GM06990 (cell line): ENCODE data around the gene SLC8A3.

Experiments used
- DNase-seq: peaks from one replicate; pipeline ENCODE4 v3.0.0-alpha.2; 2011; ENCODE audit not compliant: insufficient read length; ENCODE audit errors: extremely low read depth
- H3K27me3 ChIP-seq: replicated peaks from 2 replicates; pipeline ENCODE4 v1.6.0; 2011; ENCODE audit warnings: low read length; ENCODE audit not compliant: control insufficient read depth, insufficient read depth
- H3K36me3 ChIP-seq: 2 replicates; pipeline ENCODE4 v1.5.1; 2011; ENCODE audit warnings: low read length; ENCODE audit not compliant: control insufficient read depth, insufficient read depth
- H3K4me3 ChIP-seq: replicated peaks from 2 replicates; pipeline ENCODE4 v1.5.1; 2011; ENCODE audit warnings: low read depth, mild to moderate bottlenecking, control low read depth, low read length
- TF ChIP-seq, protein P1 (sequence below): IDR thresholded peaks from 2 replicates; pipeline ENCODE4 v1.5.1; 2011; ENCODE audit warnings: low read length, control low read depth, mild to moderate bottlenecking, inconsistent platforms; ENCODE audit not compliant: insufficient read depth, poor library complexity, severe bottlenecking

The SLC8A3 gene

DNA sequence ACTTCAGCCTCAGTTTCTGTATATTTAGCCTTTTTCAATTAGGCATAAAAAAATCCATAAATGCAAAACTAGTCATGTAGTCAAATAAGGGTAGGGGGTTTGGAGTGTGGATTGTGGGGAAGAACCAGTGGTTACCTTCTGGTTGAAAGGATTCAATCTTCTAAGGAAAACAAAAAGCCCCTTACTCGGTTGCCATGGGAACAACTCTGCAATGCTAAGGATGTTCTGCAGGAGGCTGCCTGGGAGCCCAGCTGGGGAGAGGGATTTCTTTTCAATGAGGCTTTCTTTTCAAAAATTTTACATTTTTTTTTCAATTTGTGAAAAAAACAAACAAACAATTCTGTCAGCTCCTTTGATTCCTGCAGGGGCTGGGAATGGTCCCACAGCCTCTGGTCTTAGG, 67.2 kb downstream of the SLC8A3 start:
- no peak for DNase-seq
- Histone ChIP-seq H3K27me3 (no peaks in the 10 kb centered on the region), H3K36me3 (no peaks in the 10 kb centered on the region), H3K4me3 (no peak overlapping the region)
- TF ChIP-seq, protein P1, sequence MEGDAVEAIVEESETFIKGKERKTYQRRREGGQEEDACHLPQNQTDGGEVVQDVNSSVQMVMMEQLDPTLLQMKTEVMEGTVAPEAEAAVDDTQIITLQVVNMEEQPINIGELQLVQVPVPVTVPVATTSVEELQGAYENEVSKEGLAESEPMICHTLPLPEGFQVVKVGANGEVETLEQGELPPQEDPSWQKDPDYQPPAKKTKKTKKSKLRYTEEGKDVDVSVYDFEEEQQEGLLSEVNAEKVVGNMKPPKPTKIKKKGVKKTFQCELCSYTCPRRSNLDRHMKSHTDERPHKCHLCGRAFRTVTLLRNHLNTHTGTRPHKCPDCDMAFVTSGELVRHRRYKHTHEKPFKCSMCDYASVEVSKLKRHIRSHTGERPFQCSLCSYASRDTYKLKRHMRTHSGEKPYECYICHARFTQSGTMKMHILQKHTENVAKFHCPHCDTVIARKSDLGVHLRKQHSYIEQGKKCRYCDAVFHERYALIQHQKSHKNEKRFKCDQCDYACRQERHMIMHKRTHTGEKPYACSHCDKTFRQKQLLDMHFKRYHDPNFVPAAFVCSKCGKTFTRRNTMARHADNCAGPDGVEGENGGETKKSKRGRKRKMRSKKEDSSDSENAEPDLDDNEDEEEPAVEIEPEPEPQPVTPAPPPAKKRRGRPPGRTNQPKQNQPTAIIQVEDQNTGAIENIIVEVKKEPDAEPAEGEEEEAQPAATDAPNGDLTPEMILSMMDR = no peak

DNA sequence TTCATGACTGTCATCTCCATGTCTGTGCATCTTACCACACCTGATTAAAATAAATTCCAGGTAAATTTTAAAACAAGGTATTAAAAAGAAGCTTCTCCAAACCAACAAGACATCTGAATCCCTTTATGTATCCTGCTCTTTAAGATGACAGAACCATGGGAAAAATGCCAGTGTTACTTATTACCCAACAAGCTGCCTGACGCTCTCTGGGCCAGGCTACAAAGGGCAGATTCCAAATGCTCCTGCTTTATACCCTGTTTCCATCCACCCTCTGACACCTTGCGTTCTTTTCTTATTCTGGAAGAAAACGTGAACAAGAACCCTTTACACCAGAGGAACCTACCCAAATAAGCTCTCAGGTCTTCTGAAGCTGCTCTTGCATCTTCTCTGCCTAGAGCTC, 70.7 kb downstream of the SLC8A3 start:
- H3K4me3 ChIP-seq = no peak overlapping the region
- H3K36me3 ChIP-seq = no peaks in the 10 kb centered on the region
- no peak for DNase-seq
- no peaks in the 10 kb centered on the region for H3K27me3 ChIP-seq
- TF ChIP-seq, protein P1 = no peak

DNA sequence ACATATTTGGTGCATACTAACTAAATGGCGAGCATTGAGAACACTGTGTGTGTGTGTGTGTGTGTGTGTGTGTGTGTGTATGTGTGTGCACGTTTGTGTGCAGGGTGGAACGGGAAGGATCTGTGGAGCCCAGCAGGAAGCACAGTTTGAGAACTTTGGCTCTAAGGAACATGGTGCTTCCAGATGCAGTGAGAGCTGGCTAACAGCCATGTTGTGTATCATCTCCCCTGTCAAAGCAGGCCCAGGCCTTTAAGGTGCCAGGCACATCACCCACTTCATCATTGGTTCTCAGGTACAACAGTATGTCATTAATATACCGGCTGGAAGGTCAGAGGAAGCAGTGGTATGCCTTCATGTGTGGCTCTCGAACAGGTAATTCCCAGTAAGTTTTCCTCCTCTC, 72.5 kb downstream of the SLC8A3 start:
- TF ChIP-seq, protein P1 = no peak
- no peak for DNase-seq
- H3K36me3 ChIP-seq = no peaks in the 10 kb centered on the region
- H3K27me3 ChIP-seq = no peaks in the 10 kb centered on the region
- H3K4me3 ChIP-seq = no peak overlapping the region

DNA sequence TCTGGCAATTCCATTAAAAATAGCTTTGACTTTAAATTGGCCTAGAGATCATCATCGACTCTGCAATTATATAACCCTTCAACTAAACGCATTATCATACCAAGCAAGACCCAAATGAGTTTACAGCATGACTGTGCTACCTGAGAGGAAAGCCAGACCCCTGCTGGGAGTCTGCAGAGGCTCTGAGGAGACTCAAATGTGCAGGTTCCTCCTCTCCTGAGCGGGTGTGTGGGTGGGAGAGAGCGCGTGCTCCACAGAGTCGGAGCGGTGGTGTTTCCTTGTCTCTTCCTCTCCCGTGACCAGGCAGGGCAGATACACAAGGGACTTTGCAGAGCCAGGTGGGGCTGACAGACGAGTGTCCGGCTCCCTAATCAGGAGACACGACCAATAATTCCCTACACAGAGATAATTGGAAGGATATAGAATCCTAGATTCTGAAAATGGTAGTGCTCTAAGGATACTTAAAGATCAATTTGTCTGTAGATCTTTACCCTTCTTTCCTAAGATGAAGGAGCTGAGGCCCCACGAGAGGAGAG, 74.1 kb downstream of the SLC8A3 start:
- TF ChIP-seq, protein P1 = no peak
- DNase-seq = no peak
- no peak overlapping the region for H3K4me3 ChIP-seq

DNA sequence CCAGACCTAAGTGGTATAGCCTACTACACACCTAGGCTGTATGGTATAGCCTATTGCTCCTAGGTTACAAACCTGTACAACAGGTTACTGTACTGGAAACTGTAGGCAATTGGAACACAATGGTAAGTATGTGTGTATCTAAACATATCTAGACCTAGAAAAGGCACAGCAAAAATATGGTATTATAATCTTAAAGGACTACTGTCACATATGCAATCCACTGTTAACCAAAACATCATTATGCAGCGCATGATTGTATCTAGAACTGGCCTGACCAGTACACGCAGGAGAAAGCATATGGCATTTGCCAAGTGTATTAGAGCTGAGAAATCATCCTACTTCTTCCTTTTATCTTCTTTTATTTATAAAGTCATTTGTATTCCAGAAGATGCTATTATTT, 75.5 kb downstream of the SLC8A3 start:
- Histone ChIP-seq H3K27me3 (no peaks in the 10 kb centered on the region), H3K4me3 (no peak overlapping the region), H3K36me3 (no peaks in the 10 kb centered on the region)
- no peak for DNase-seq
- TF ChIP-seq, protein P1 = no peak

More for the DNA sequence above, 74.1 kb downstream of the SLC8A3 start:
- Histone ChIP-seq H3K27me3 (no peaks in the 10 kb centered on the region), H3K36me3 (no peaks in the 10 kb centered on the region)

DNA sequence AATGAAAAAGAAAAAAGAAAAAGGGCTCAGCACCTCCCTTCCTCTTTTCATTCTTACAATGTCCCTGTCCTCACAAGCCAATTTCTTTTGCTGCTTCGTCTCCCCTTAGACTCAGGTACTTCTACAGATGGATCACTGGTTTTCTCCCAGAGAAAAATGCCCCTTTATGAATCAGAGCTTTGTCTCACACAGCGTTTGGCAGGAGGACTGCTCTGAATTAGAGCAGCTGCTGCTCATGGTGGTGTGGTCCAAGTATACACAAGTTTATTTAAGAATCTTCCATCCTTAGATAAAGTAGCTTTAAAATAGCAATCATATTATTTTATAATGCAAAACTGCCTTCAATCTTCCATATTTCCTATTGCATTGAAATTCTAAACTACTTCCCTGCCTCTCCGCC, 80.3 kb downstream of the SLC8A3 start:
- TF ChIP-seq, protein P1 = no peak
- no peak for DNase-seq
- no peaks in the 10 kb centered on the region for H3K27me3 ChIP-seq
- no peaks in the 10 kb centered on the region for H3K36me3 ChIP-seq
- no peak overlapping the region for H3K4me3 ChIP-seq
